WTC11 (cell line): ENCODE results near the gene HECTD4.

Source experiments
- FOXP1 ChIP-seq: sonication (generic); formaldehyde crosslinking; IDR thresholded peaks from 2 replicates; pipeline ENCODE4 v1.8.0; 2022; ENCODE audit warnings: missing genetic modification reagents, mild to moderate bottlenecking, moderate library complexity, borderline replicate concordance
- JAZF1 ChIP-seq: fragments of 250-450 bp; sonication (Bioruptor Pico); IDR thresholded peaks from 2 replicates; pipeline ENCODE4 v1.9.0; 2021; ENCODE audit warnings: moderate library complexity, mild to moderate bottlenecking, inconsistent platforms
- MAX ChIP-seq: sonication (generic); formaldehyde crosslinking; IDR thresholded peaks from 2 replicates; pipeline ENCODE4 v1.8.0; 2022; ENCODE audit warnings: mild to moderate bottlenecking, missing genetic modification reagents
- USF1 ChIP-seq: sonication (generic); formaldehyde crosslinking; IDR thresholded peaks from 2 replicates; pipeline ENCODE4 v1.8.0; 2022; ENCODE audit warnings: mild to moderate bottlenecking, missing genetic modification reagents
- TF ChIP-seq, protein P1 (sequence below): fragments of 200-600 bp; IDR thresholded peaks from 2 replicates; pipeline ENCODE4 v1.8.0; 2022; ENCODE audit warnings: antibody characterized with exemption
- TF ChIP-seq, protein P2 (sequence below): sonication (generic); formaldehyde crosslinking; IDR thresholded peaks from 2 replicates; pipeline ENCODE4 v1.8.1; 2023; ENCODE audit warnings: mild to moderate bottlenecking, missing genetic modification reagents

- TF ChIP-seq MAX (CRISPR knock-in tag) (no peak), JAZF1 (CRISPR knock-in tag) (no peak), USF1 (CRISPR knock-in tag) (no peak), FOXP1 (no peak)
- TF ChIP-seq, protein P1, sequence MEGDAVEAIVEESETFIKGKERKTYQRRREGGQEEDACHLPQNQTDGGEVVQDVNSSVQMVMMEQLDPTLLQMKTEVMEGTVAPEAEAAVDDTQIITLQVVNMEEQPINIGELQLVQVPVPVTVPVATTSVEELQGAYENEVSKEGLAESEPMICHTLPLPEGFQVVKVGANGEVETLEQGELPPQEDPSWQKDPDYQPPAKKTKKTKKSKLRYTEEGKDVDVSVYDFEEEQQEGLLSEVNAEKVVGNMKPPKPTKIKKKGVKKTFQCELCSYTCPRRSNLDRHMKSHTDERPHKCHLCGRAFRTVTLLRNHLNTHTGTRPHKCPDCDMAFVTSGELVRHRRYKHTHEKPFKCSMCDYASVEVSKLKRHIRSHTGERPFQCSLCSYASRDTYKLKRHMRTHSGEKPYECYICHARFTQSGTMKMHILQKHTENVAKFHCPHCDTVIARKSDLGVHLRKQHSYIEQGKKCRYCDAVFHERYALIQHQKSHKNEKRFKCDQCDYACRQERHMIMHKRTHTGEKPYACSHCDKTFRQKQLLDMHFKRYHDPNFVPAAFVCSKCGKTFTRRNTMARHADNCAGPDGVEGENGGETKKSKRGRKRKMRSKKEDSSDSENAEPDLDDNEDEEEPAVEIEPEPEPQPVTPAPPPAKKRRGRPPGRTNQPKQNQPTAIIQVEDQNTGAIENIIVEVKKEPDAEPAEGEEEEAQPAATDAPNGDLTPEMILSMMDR: no peak
- TF ChIP-seq, protein P2, sequence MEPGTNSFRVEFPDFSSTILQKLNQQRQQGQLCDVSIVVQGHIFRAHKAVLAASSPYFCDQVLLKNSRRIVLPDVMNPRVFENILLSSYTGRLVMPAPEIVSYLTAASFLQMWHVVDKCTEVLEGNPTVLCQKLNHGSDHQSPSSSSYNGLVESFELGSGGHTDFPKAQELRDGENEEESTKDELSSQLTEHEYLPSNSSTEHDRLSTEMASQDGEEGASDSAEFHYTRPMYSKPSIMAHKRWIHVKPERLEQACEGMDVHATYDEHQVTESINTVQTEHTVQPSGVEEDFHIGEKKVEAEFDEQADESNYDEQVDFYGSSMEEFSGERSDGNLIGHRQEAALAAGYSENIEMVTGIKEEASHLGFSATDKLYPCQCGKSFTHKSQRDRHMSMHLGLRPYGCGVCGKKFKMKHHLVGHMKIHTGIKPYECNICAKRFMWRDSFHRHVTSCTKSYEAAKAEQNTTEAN (CRISPR knock-in tag): no peak
These were observed 213.7 kb downstream of the HECTD4 start for GRCh38 chr12:112168561-112168971.
